Measurements from ENCODE around the gene CCDC92. TPM values are rescaled to one million over a fixed set of nuclear protein-coding genes. Genes with fewer than 3 reads are reported as not detected.

The CCDC92 gene
- total and polyA plus RNA-seq, 2 of the 13 experiments (the other 11 are each of a cell fraction or from before 2014, with no cell fraction given): 5.4 to 14.7 TPM

GRCh38 chr12:123936956-123937706, 35.5 kb downstream of the CCDC92 start:
- no peak overlapping the region for H3K4me2 ChIP-seq (ENCODE audit: low read depth, low read length)
- FAIRE-seq: no peak
- POLR2A ChIA-PET: no interaction called here
- no peak overlapping the region for H2AFZ ChIP-seq (ENCODE audit: low read length)
- no peaks in the 10 kb centered on the region for H4K20me1 ChIP-seq (ENCODE audit: insufficient read depth, low read length)
- no peak for ATAC-seq
- in situ Hi-C loops (cut with HindIII; ENCODE audit: extremely low pct_ligation_motif_present, low pct_unique_long_range_greater_than_20kb): no loop called here
- no peaks in the 10 kb centered on the region for H3K9me3 ChIP-seq (ENCODE audit: low read length)
- H3K79me2 ChIP-seq (ENCODE audit: insufficient read depth, low read length): no peaks in the 10 kb centered on the region
- H3K27ac ChIP-seq (ENCODE audit: extremely low read length, insufficient read depth, low read length): no peak overlapping the region
- WGBS (ENCODE audit: low lambda C conversion rate): 95% methylated on average over 40 of the region's 46 CpGs
- H3K4me1 ChIP-seq (ENCODE audit: insufficient read depth, low read length): no peaks in the 10 kb centered on the region
- BruUV-seq (replicated peaks): no TSS peak
- H3K9ac ChIP-seq (ENCODE audit: insufficient read depth, low read depth, low read length): no peak overlapping the region
- no peak overlapping the region for H3K4me3 ChIP-seq (replicated peaks in 1 of 3; ENCODE audit: insufficient read depth in 1 of 3, low read depth in 2 of 3, low read length in 3 of 3)
- CTCF ChIA-PET (ENCODE audit: low intra/inter-chr PET ratio, low total read pairs): no interaction called here
- no peaks in the 10 kb centered on the region; a peak in 1 of 5 replicates for H3K27me3 ChIP-seq (ENCODE audit: control insufficient read depth in 1 of 2, insufficient read depth in 2 of 2, low read length in 2 of 2)
- intact Hi-C loops (cut with micrococcal nuclease; ENCODE audit: unreplicated experiment): no loop called here
- DNase-seq (ENCODE audit: low spot score): no peak
- H3K36me3 ChIP-seq (replicated peaks in 1 of 2; ENCODE audit: control insufficient read depth in 1 of 2, insufficient read depth in 2 of 2, low read length in 2 of 2): peaks cover 0 to 5% of the 10 kb centered on the region in 2 experiments; a peak in 1 of 5 replicates
- TF ChIP-seq TRIM22 (IDR thresholded peaks at IDR 0.05) (no peak), ZNF143 (CRISPR knock-in tag; IDR thresholded peaks at IDR 0.05) (no peak), ZFAT (CRISPR knock-in tag; conservative IDR thresholded peaks at IDR 0.05) (no peak), FOSL2 (CRISPR knock-in tag; IDR thresholded peaks at IDR 0.05) (no peak)

- intact Hi-C loops (cut with micrococcal nuclease; ENCODE audit: unreplicated experiment): no loop called here
- no peak for FAIRE-seq
- ATAC-seq: no peak
Observed at GRCh38 chr12:123936471-123936870, 36.2 kb downstream of the CCDC92 start.

More at GRCh38 chr12:123936471-123936870, 36.2 kb downstream of the CCDC92 start:
- no peak overlapping the region for H3K4me3 ChIP-seq (replicated peaks in 1 of 3; ENCODE audit: insufficient read depth in 1 of 3, low read depth in 2 of 3, low read length in 3 of 3)
- no peaks in the 10 kb centered on the region for H3K4me1 ChIP-seq (ENCODE audit: insufficient read depth, low read length)
- no peaks in the 10 kb centered on the region for H3K9me3 ChIP-seq (ENCODE audit: low read length)
- no peaks in the 10 kb centered on the region for H3K79me2 ChIP-seq (ENCODE audit: insufficient read depth, low read length)
- no peak overlapping the region for H3K9ac ChIP-seq (ENCODE audit: insufficient read depth, low read depth, low read length)
- no peak overlapping the region for H3K4me2 ChIP-seq (ENCODE audit: low read depth, low read length)
- H3K36me3 ChIP-seq (replicated peaks in 1 of 2; ENCODE audit: control insufficient read depth in 1 of 2, insufficient read depth in 2 of 2, low read length in 2 of 2): peaks cover 0 to 5% of the 10 kb centered on the region in 2 experiments; a peak in 1 of 5 replicates
- 98% methylated on average over 18 of the region's 18 CpGs for WGBS (ENCODE audit: low lambda C conversion rate)
- in situ Hi-C loops (cut with HindIII; ENCODE audit: extremely low pct_ligation_motif_present, low pct_unique_long_range_greater_than_20kb): no loop called here
- H3K27ac ChIP-seq (ENCODE audit: extremely low read length, insufficient read depth, low read length): no peak overlapping the region
- BruUV-seq (replicated peaks): TSS peak; percentile 36
- no peaks in the 10 kb centered on the region for H4K20me1 ChIP-seq (ENCODE audit: insufficient read depth, low read length)
- DNase-seq (ENCODE audit: low spot score): no peak
- CTCF ChIA-PET (ENCODE audit: low intra/inter-chr PET ratio, low total read pairs): no interaction called here
- TF ChIP-seq ZNF317 (CRISPR knock-in tag; IDR thresholded peaks at IDR 0.05): no peak
- TF ChIP-seq RFXANK (CRISPR knock-in tag; IDR thresholded peaks at IDR 0.05): no peak
- TF ChIP-seq KAT7 (CRISPR knock-in tag; IDR thresholded peaks at IDR 0.05; ENCODE audit: borderline replicate concordance): no peak
- no peak for TF ChIP-seq ZNF546 (CRISPR knock-in tag; conservative IDR thresholded peaks at IDR 0.05)
- TF ChIP-seq HINFP (CRISPR knock-in tag; IDR thresholded peaks at IDR 0.05; ENCODE audit: low read depth): no peak
- TF ChIP-seq KDM6A (CRISPR knock-in tag; IDR thresholded peaks at IDR 0.05; ENCODE audit: low read depth): no peak
- TF ChIP-seq PREB (CRISPR knock-in tag; IDR thresholded peaks at IDR 0.05): no peak
- no peak overlapping the region for H2AFZ ChIP-seq (ENCODE audit: low read length)
- H3K27me3 ChIP-seq (ENCODE audit: control insufficient read depth in 1 of 2, insufficient read depth in 2 of 2, low read length in 2 of 2): peaks cover 0 to 5% of the 10 kb centered on the region in 2 experiments; a peak in 1 of 5 replicates
- POLR2A ChIA-PET: no interaction called here

All from HepG2 (cell line).